ENCODE measurements around the gene PPM1K. TPM values are rescaled to one million over a fixed set of nuclear protein-coding genes. Genes with fewer than 3 reads are reported as not detected.

The PPM1K gene
- total and polyA plus RNA-seq, 7 donors: 1.0 to 18.0 (median 3.5) TPM

GRCh38 chr4:88297725-88298454 lies 13.5 kb upstream of the PPM1K start:
- peaks cover 34% of the 10 kb centered on the region for H3K4me1 ChIP-seq
- WGBS, 3 donors: 52 to 70% (median 55%) methylated on average over 6 of the region's 6 CpGs
- ATAC-seq (peak; percentile 86 to 97 (median 94)), DNase-seq (no peak)
- H3K27ac ChIP-seq: peak overlapping the region; percentile 80
- intact Hi-C loops (cut with DNase I): no loop called here
- H3K4me3 ChIP-seq: peak overlapping the region; percentile 28
- H3K36me3 ChIP-seq (ENCODE audit: insufficient read depth in 1 of 2, low read depth in 1 of 2): no peaks in the 10 kb centered on the region
- TF ChIP-seq CTCF (IDR thresholded peaks at IDR 0.05): no peak
- no peaks in the 10 kb centered on the region for H3K27me3 ChIP-seq (ENCODE audit: insufficient read depth in 3 of 3, low read length in 2 of 3)
- H3K9me3 ChIP-seq: no peaks in the 10 kb centered on the region

- H3K9me3 ChIP-seq: no peaks in the 10 kb centered on the region
- TF ChIP-seq CTCF (IDR thresholded peaks at IDR 0.05): no peak
- peaks cover 41% of the 10 kb centered on the region for H3K4me1 ChIP-seq
- H3K4me3 ChIP-seq: no peak overlapping the region
- ATAC-seq (no peak), DNase-seq (no peak)
- peak overlapping the region; percentile 80 for H3K27ac ChIP-seq
- intact Hi-C loops (cut with DNase I): no loop called here
- WGBS, 3 donors: 53 to 94% (median 74%) methylated on average over 1 of the region's 1 CpG
- no peaks in the 10 kb centered on the region for H3K27me3 ChIP-seq (ENCODE audit: insufficient read depth in 3 of 3, low read length in 2 of 3)
- no peaks in the 10 kb centered on the region for H3K36me3 ChIP-seq (ENCODE audit: insufficient read depth in 1 of 2, low read depth in 1 of 2)
Measured at GRCh38 chr4:88297212-88297516, 12.8 kb upstream of the PPM1K start.

GRCh38 chr4:88296413-88297211 lies 12.3 kb upstream of the PPM1K start:
- intact Hi-C loops (cut with DNase I): no loop called here
- peaks cover 47% of the 10 kb centered on the region for H3K4me1 ChIP-seq

GRCh38 chr4:88295656-88296055 lies 11.3 kb upstream of the PPM1K start:
- H3K9me3 ChIP-seq: no peaks in the 10 kb centered on the region
- intact Hi-C loops (cut with DNase I): no loop called here
- peaks cover 54% of the 10 kb centered on the region for H3K4me1 ChIP-seq
- H3K27ac ChIP-seq: peak overlapping the region; percentile 26
- H3K27me3 ChIP-seq (ENCODE audit: insufficient read depth in 3 of 3, low read length in 2 of 3): no peaks in the 10 kb centered on the region
- ATAC-seq: peak in 2 of 4 donors; percentile 29 to 49
- no peak for TF ChIP-seq CTCF (IDR thresholded peaks at IDR 0.05)
- no peak overlapping the region for H3K4me3 ChIP-seq
- DNase-seq: no peak
- 38 to 56% (median 42%) methylated on average over 6 of the region's 6 CpGs for WGBS, 3 donors
- H3K36me3 ChIP-seq (ENCODE audit: insufficient read depth in 1 of 2, low read depth in 1 of 2): no peaks in the 10 kb centered on the region

More at GRCh38 chr4:88296413-88297211, 12.3 kb upstream of the PPM1K start:
- no peaks in the 10 kb centered on the region for H3K27me3 ChIP-seq (ENCODE audit: insufficient read depth in 3 of 3, low read length in 2 of 3)
- ATAC-seq: no peak
- TF ChIP-seq CTCF (IDR thresholded peaks at IDR 0.05): no peak
- H3K27ac ChIP-seq: peak overlapping the region; percentile 80
- H3K4me3 ChIP-seq: no peak overlapping the region
- 86 to 94% (median 91%) methylated on average over 4 to 5 of the region's 5 CpGs for WGBS, 3 donors
- no peak for DNase-seq
- H3K36me3 ChIP-seq (ENCODE audit: insufficient read depth in 1 of 2, low read depth in 1 of 2): no peaks in the 10 kb centered on the region
- H3K9me3 ChIP-seq: no peaks in the 10 kb centered on the region
